ENCODE data around the gene TSEN34.
"Not testable (repeated sequence)": the region's sequence is repeated elsewhere in the genome, so short reads cannot be mapped to it uniquely, and the experiment has no call there.

The TSEN34 gene

GRCh38 chr19:54188215-54188871, 2.8 kb upstream of the TSEN34 start:
- peak; percentile 31 to 51 for DNase-seq (ENCODE audit: low read depth in 2 of 2)

- no peak for DNase-seq (ENCODE audit: low read depth in 2 of 2)
These were observed 1.9 kb upstream of the TSEN34 start, which contains the start of gene MBOAT7 for GRCh38 chr19:54189145-54189734. Gene MBOAT7 (minus strand): TSS chr19:54189580. CDS start chr19:54188508, 1,072 bp downstream.

GRCh38 chr19:54189735-54190502, 1.2 kb upstream of the TSEN34 start:
- peak; percentile 99 for DNase-seq (ENCODE audit: low read depth in 2 of 2)

- peak; percentile 100 for DNase-seq (ENCODE audit: low read depth in 2 of 2)
These were observed 551 bp upstream of the TSEN34 start for GRCh38 chr19:54190503-54191010.

GRCh38 chr19:54191811-54192453, 824 bp downstream of the TSEN34 start:
- no peak for DNase-seq (ENCODE audit: low read depth in 2 of 2)

GRCh38 chr19:54193011-54193410, 1.9 kb downstream of the TSEN34 start:
- DNase-seq (ENCODE audit: low read depth in 2 of 2) = no peak

- not testable (repeated sequence) for DNase-seq (ENCODE audit: low read depth in 2 of 2)
These were observed 3.4 kb downstream of the TSEN34 start for GRCh38 chr19:54194463-54194862.

GRCh38 chr19:54196536-54196935, 5.4 kb downstream of the TSEN34 start:
- no peak for DNase-seq (ENCODE audit: low read depth in 2 of 2)

- no peak for DNase-seq (ENCODE audit: low read depth in 2 of 2)
These were observed 6.0 kb downstream of the TSEN34 start for GRCh38 chr19:54197121-54197520.

GRCh38 chr19:54199401-54199800, 8.3 kb downstream of the TSEN34 start:
- DNase-seq (ENCODE audit: low read depth in 2 of 2) = no peak

- DNase-seq (ENCODE audit: low read depth in 2 of 2) = no peak
These were observed 10.1 kb downstream of the TSEN34 start for GRCh38 chr19:54201172-54201701.

- DNase-seq (ENCODE audit: low read depth in 2 of 2) = no peak
These were observed 10.9 kb downstream of the TSEN34 start for GRCh38 chr19:54201980-54202379.

- DNase-seq (ENCODE audit: low read depth in 2 of 2) = no peak
These were observed 12.1 kb downstream of the TSEN34 start for GRCh38 chr19:54203151-54203611.

GRCh38 chr19:54204767-54205468, 13.8 kb downstream of the TSEN34 start:
- DNase-seq (ENCODE audit: low read depth in 2 of 2) = no peak

GRCh38 chr19:54206030-54206830, 15.1 kb downstream of the TSEN34 start:
- DNase-seq (ENCODE audit: low read depth in 2 of 2) = no peak

- DNase-seq (ENCODE audit: low read depth in 2 of 2) = no peak
These were observed 15.7 kb downstream of the TSEN34 start for GRCh38 chr19:54206831-54207177.

- DNase-seq (ENCODE audit: low read depth in 2 of 2) = not testable (repeated sequence)
These were observed 16.1 kb downstream of the TSEN34 start for GRCh38 chr19:54207193-54207592.

- DNase-seq (ENCODE audit: low read depth in 2 of 2) = no peak
These were observed 16.5 kb downstream of the TSEN34 start for GRCh38 chr19:54207676-54207982.

GRCh38 chr19:54207983-54208783, 17.1 kb downstream of the TSEN34 start:
- no peak for DNase-seq (ENCODE audit: low read depth in 2 of 2)

- no peak for DNase-seq (ENCODE audit: low read depth in 2 of 2)
These were observed 17.6 kb downstream of the TSEN34 start for GRCh38 chr19:54208784-54209057.
